ENCODE results near the gene FAM50A. TPM values are rescaled to one million over a fixed set of nuclear protein-coding genes. Genes with fewer than 3 reads are reported as not detected.

The FAM50A gene
- total RNA-seq, 2 experiments from 2014 or later: 66.2 to 70.5 TPM

- Mint-ChIP-seq H3K4me1 (peaks cover 26% of the 10 kb centered on the region), H3K36me3 (peaks cover 12% of the 10 kb centered on the region), H3K9me3 (ENCODE audit: low read depth) (no peaks in the 10 kb centered on the region), H3K27ac (peak within 1 kb of the TSS; percentile 82), H3K4me3 (peak within 1 kb of the TSS; percentile 80), H3K27me3 (no peaks in the 10 kb centered on the region)
- DNase-seq (peak; percentile 61), ATAC-seq (peak; percentile 66)
- CTCF ChIA-PET: no interaction called here
Observed at GRCh38 chrX:154436983-154437752, 6.8 kb upstream of the FAM50A start, which contains the start of gene GDI1. Gene GDI1, plus strand, starts transcription at chrX:154437154. Its CDS starts 101 bp downstream, at chrX:154437255.

- ATAC-seq (no peak), DNase-seq (no peak)
- Mint-ChIP-seq H3K9me3 (ENCODE audit: low read depth) (no peaks in the 10 kb centered on the region), H3K27ac (peak overlapping the region; percentile 72), H3K4me1 (peaks cover 26% of the 10 kb centered on the region), H3K27me3 (no peaks in the 10 kb centered on the region), H3K36me3 (peaks cover 12% of the 10 kb centered on the region), H3K4me3 (peak overlapping the region; percentile 80)
- CTCF ChIA-PET: no interaction called here
Observed at GRCh38 chrX:154437971-154438893, 5.7 kb upstream of the FAM50A start.

- Mint-ChIP-seq H3K9me3 (ENCODE audit: low read depth) (no peaks in the 10 kb centered on the region), H3K36me3 (peaks cover 12% of the 10 kb centered on the region), H3K27ac (no peak overlapping the region), H3K4me1 (peaks cover 30% of the 10 kb centered on the region), H3K27me3 (no peaks in the 10 kb centered on the region), H3K4me3 (no peak overlapping the region)
- ATAC-seq: no peak
- DNase-seq: no peak
- CTCF ChIA-PET: no interaction called here
Observed at GRCh38 chrX:154439841-154440240, 4.1 kb upstream of the FAM50A start.

- Mint-ChIP-seq H3K4me1 (peaks cover 30% of the 10 kb centered on the region), H3K27ac (no peak overlapping the region), H3K4me3 (no peak overlapping the region), H3K36me3 (peaks cover 12% of the 10 kb centered on the region), H3K27me3 (no peaks in the 10 kb centered on the region), H3K9me3 (ENCODE audit: low read depth) (no peaks in the 10 kb centered on the region)
- CTCF ChIA-PET: no interaction called here
- no peak for DNase-seq
- no peak for ATAC-seq
Observed at GRCh38 chrX:154440623-154441357, 3.2 kb upstream of the FAM50A start.

- H3K36me3 Mint-ChIP-seq: peaks cover 12% of the 10 kb centered on the region
- no peaks in the 10 kb centered on the region for H3K27me3 Mint-ChIP-seq
- no peak for DNase-seq
- H3K9me3 Mint-ChIP-seq (ENCODE audit: low read depth): no peaks in the 10 kb centered on the region
- peak overlapping the region; percentile 19 for H3K27ac Mint-ChIP-seq
- no peak overlapping the region for H3K4me3 Mint-ChIP-seq
- ATAC-seq: no peak
- CTCF ChIA-PET: no interaction called here
- H3K4me1 Mint-ChIP-seq: peaks cover 29% of the 10 kb centered on the region
Observed at GRCh38 chrX:154441564-154441963, 2.4 kb upstream of the FAM50A start.

GRCh38 chrX:154441984-154442707 lies 1.8 kb upstream of the FAM50A start:
- H3K27ac Mint-ChIP-seq: no peak overlapping the region
- H3K4me3 Mint-ChIP-seq: no peak overlapping the region
- DNase-seq: no peak
- no peaks in the 10 kb centered on the region for H3K27me3 Mint-ChIP-seq
- H3K9me3 Mint-ChIP-seq (ENCODE audit: low read depth): no peaks in the 10 kb centered on the region
- no peak for ATAC-seq
- peaks cover 13% of the 10 kb centered on the region for H3K36me3 Mint-ChIP-seq
- CTCF ChIA-PET: no interaction called here
- peaks cover 29% of the 10 kb centered on the region for H3K4me1 Mint-ChIP-seq

GRCh38 chrX:154443479-154443910 lies 446 bp upstream of the FAM50A start:
- peaks cover 24% of the 10 kb centered on the region for H3K4me1 Mint-ChIP-seq
- no peaks in the 10 kb centered on the region for H3K27me3 Mint-ChIP-seq
- H3K9me3 Mint-ChIP-seq (ENCODE audit: low read depth): no peaks in the 10 kb centered on the region
- peaks cover 9% of the 10 kb centered on the region for H3K36me3 Mint-ChIP-seq
- DNase-seq: no peak
- peak; percentile 4 for ATAC-seq
- peak overlapping the region; percentile 72 for H3K27ac Mint-ChIP-seq
- CTCF ChIA-PET: interaction anchor here (1.7 kb wide), 1 partner anchor 45 kb away, joined by 4 read pairs; the partner anchor contains the start of gene RPL10
- H3K4me3 Mint-ChIP-seq: peak overlapping the region; percentile 55

GRCh38 chrX:154444755-154445246 lies 860 bp downstream of the FAM50A start:
- Mint-ChIP-seq H3K27me3 (no peaks in the 10 kb centered on the region), H3K4me1 (peaks cover 20% of the 10 kb centered on the region), H3K36me3 (peaks cover 8% of the 10 kb centered on the region), H3K4me3 (peak overlapping the region; percentile 68), H3K9me3 (ENCODE audit: low read depth) (no peaks in the 10 kb centered on the region), H3K27ac (no peak overlapping the region)
- DNase-seq: no peak
- no peak for ATAC-seq
- CTCF ChIA-PET: interaction anchor here (1.7 kb wide), 1 partner anchor 46 kb away, joined by 4 read pairs; the partner anchor contains the start of gene RPL10

- DNase-seq: no peak
- peaks cover 5% of the 10 kb centered on the region for H3K36me3 Mint-ChIP-seq
- H3K9me3 Mint-ChIP-seq (ENCODE audit: low read depth): no peaks in the 10 kb centered on the region
- no peak for ATAC-seq
- peaks cover 20% of the 10 kb centered on the region for H3K4me1 Mint-ChIP-seq
- no peak overlapping the region for H3K27ac Mint-ChIP-seq
- no peaks in the 10 kb centered on the region for H3K27me3 Mint-ChIP-seq
- CTCF ChIA-PET: no interaction called here
- no peak overlapping the region for H3K4me3 Mint-ChIP-seq
Observed at GRCh38 chrX:154445776-154446175, 1.8 kb downstream of the FAM50A start.

- H3K4me3 Mint-ChIP-seq: no peak overlapping the region
- peaks cover 5% of the 10 kb centered on the region for H3K36me3 Mint-ChIP-seq
- H3K27ac Mint-ChIP-seq: peak overlapping the region; percentile 28
- ATAC-seq (no peak), DNase-seq (no peak)
- H3K9me3 Mint-ChIP-seq (ENCODE audit: low read depth): no peaks in the 10 kb centered on the region
- H3K4me1 Mint-ChIP-seq: peaks cover 16% of the 10 kb centered on the region
- H3K27me3 Mint-ChIP-seq: no peaks in the 10 kb centered on the region
- CTCF ChIA-PET: no interaction called here
Observed at GRCh38 chrX:154446430-154446829, 2.5 kb downstream of the FAM50A start.

- Mint-ChIP-seq H3K9me3 (ENCODE audit: low read depth) (no peaks in the 10 kb centered on the region), H3K4me3 (no peak overlapping the region), H3K36me3 (peaks cover 4% of the 10 kb centered on the region), H3K27ac (no peak overlapping the region), H3K27me3 (no peaks in the 10 kb centered on the region), H3K4me1 (peaks cover 8% of the 10 kb centered on the region)
- no peak for DNase-seq
- CTCF ChIA-PET: no interaction called here
- ATAC-seq: no peak
Observed at GRCh38 chrX:154448484-154448883, 4.5 kb downstream of the FAM50A start.

- Mint-ChIP-seq H3K27ac (no peak overlapping the region), H3K36me3 (peaks cover 9% of the 10 kb centered on the region), H3K27me3 (no peaks in the 10 kb centered on the region), H3K9me3 (ENCODE audit: low read depth) (no peaks in the 10 kb centered on the region), H3K4me1 (peaks cover 8% of the 10 kb centered on the region), H3K4me3 (no peak overlapping the region)
- ATAC-seq (no peak), DNase-seq (no peak)
- CTCF ChIA-PET: interaction anchor here (0.7 kb wide), 1 partner anchor 78 kb away, joined by 3 read pairs; no protein-coding TSS in a partner anchor
Observed at GRCh38 chrX:154449618-154450017, 5.7 kb downstream of the FAM50A start.
